Stimulated activated CD4-positive, alpha-beta T cell treated with anti-CD3 and anti-CD28 coated beads, Interleukin-1b, Interleukin-23, amount 100 ng/mL, for 1 hour (primary cell): Measurements from ENCODE around the gene LCN15.
"Not testable (repeated sequence)": the region's sequence is repeated elsewhere in the genome, so short reads cannot be mapped to it uniquely, and the experiment has no call there.

Source experiments
- DNase-seq, 2 donors: peaks; one replicate each; pipeline ENCODE4 v3.0.0-alpha.2; 2020; ENCODE audit warnings: low read depth in 2 of 2

The LCN15 gene

DNA sequence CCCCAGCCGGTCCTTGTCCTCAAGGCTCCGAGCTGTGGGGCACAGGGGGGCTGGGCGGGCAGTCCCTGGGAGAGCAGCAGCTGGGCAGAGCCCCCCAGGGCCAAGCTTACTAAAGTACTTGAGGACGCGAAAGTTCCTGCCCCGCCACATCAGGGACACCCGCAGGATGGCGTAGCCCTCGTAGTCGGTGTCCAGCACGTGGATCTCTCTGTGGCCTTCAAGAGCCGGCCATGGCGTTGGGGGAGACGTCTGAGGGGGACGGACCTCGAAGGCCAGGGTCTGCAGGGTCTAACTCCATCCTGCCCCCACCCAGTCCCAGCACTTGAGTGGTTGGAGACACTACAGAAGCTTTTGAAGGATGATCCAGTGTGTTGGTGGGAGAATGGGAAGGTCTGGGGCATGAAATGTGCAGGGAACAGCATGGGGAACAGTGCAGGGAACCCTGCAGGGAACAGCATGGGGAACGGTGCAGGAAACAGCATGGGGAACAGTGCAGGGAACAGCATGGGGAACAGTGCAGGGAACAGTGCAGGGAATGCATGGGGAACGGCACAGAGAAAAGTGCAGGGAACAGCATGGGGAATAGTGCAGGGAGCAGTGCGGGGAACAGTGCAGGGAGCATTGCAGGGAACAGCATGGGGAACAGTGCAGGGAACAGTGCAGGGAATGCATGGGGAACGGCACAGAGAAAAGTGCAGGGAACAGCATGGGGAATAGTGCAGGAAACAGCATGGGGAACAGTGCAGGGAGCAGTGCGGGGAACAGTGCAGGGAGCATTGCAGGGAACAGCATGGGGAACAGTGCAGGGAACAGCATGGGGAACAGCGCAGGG is 8.8 kb downstream of the LCN15 start:
- DNase-seq: not testable (repeated sequence)

DNA sequence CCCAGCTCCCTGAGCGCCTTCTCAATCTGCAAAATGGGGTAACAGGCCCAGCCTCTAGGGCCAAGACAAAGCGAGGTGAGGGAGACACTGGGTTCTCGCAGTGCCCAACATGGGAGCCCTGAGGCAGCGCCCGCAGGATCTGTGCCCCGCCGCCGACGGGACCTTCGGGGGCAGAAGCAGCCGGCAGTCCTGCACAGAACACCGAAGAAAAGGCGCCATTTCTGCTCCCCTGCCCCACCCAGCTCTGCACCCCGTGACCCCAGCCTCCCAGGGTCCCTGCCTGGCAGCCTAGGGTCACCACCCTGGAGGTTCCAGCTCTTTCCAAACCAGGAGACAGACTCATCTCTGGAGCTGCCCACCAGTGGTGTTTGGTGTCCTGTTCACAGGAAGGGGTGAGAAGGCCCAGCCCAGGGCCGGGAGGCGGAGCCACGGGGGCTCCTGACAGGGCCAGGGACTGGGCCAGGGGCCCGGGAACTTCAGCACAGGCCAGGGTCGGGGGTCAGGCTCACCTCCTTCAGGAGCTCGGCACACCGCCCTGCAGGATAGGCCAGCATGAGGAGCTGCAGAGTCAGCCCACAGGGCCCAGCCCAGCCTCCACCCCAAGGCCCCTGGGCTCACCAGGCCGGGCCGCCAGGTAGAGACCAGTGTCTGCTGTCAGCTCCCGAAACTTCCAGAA is 9.6 kb downstream of the LCN15 start:
- DNase-seq: no peak

DNA sequence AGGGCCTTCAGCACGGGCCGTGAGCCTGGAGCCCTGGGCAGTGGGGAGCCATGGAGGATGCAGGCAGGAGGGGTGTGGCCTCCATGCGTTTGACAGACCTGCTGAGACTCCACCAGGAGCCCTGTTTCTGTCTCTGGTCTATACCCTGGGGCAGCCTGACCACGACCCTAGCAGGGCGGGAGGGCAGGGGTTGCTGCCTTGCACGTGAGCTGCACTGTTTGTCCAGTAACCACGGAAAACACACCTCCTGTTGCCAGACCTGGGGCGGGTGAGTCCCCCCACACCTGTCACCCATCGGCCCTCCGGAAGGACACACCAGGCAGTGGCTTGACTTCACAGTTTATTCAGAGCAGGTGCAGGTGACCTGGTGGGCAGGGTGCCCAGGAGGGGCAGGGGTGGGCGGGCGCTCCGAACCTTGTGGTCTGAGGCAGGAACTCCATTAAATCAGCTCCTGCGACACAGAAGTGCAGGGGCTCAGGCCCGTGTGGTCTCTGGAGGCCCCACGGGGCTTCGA is 10.2 kb downstream of the LCN15 start:
- DNase-seq: no peak

DNA sequence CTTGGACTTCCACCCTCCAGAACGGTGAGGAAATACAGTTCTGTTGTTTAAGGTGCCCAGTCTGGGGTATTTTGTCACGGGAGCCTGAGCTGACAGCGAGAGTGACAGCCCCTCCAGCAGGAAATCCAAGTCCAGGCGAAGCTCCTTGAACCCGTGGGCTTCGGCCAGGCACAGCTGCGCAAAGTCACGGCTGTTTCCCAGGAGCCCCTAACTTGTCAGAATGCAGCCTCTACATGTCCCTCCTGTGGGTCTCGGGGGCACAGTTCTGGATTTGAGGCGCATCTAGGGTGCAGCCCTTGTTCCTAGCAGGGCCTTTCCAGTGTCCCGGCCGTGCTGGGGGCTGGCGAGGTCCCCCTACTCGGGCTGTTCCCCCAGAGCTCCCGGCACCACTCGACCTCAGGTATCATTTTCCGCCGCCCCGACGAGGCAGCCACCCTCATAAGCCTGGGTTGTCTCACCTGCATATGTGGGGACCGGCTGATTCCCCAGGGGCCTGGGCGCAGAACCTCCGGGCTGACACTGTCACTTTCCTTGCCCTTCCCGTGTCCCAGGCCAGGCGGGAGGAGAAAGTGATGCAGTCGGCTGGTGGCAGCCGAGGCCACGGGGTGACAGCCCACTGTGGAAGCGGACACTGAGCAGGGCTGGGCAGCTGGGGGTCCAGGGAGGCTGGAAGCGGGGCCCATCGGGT is 10.8 kb downstream of the LCN15 start:
- DNase-seq: no peak

DNA sequence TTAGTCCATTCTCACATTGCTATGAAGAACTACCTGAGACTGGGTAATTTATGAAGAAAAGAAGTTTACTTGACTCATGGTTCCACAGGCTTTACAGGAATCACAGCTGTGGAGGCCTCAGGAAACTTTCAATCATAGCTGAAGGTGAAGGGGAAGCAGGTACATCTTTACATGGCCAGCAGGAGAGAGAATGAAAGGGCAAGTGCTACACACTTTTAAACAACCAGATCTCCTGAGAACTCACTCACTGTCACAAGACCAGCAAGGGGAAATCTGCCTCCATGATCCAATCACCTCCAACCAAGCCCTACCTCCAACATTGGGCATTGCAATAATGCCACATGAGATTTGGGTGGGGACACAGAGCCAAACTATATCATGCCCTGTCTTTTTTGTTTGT is 12.5 kb downstream of the LCN15 start:
- no peak for DNase-seq

DNA sequence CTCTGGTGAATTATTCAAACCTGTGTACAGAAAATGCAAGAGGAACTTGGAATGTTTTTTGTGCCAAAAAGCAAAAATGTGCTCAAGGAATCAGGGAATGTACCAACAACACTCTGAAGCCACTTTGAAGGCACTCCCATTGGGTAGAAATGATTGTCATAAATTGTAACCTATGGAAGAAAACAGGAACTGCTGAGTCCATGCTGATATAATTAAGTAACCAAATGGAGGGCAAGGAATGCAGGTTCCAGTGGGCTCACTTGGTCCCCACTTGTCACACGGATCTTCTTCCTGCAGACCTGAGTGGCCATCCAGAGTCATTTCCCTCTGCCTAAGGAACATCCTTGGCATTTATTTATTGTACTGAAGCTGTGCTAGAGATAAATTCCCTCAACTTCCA is 13.1 kb downstream of the LCN15 start:
- DNase-seq: no peak

DNA sequence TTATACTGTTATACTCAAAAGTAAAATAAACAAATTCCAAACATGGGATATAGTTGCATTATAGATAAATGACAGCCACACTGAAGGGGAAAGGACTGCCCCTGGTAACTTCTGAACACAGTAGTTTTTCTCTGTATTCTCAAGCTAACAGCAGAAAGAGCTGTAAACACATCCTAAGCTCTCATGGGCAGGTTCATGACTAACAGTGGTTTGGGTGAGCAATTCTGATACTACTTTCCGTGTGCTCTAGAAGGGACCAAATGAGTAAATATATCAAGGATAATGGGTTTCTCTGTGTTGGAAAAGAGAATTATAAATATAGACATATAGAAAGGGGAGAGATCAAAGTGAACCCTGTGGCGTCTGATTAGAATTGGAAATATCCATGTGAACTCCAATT is 13.8 kb downstream of the LCN15 start:
- DNase-seq: no peak

DNA sequence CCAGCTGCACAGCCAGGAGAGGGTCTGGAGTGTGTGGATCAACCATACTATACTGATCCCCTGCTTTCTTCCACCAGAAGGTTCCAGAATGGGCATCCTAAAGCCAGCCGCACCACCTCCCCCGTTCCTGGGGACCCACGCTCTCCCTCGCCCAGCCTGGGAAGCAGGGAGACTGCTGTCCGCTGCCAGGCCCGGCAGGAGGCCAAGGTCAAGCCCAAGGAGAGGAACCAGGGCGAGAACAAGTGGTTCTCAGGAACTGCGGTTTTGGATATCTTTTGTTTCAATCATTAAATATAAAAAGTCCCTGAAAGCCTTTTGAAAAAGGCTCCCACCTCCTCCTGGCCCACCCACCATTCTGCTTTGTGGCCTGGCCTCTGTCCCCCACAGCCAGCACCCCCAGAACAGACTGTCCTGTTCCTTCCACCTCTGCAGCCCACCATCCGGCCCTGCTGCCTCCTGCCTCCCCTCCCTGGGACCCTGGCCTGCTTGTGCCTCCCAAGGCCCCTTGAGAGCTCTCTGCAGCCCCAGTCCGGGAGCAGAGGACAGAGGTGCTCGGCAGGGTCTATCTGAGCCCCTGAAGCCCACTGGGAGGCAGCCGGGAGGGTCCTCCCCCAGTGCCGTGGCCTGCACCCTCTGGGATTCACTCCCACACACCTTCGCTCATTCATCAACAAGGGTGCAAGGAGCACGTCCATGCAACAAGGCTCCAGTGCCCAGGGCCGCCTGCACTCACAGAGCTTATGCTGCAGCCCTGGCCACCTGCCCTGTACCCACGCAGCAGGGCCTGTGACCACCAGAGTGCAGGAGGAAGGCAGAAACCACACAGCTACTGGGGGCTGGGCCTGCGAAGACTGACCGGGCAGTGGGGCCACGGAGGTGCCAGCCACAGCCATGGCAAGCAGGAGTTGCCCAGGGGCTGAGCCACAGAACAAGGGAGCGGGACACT is 15.4 kb downstream of the LCN15 start:
- no peak for DNase-seq

DNA sequence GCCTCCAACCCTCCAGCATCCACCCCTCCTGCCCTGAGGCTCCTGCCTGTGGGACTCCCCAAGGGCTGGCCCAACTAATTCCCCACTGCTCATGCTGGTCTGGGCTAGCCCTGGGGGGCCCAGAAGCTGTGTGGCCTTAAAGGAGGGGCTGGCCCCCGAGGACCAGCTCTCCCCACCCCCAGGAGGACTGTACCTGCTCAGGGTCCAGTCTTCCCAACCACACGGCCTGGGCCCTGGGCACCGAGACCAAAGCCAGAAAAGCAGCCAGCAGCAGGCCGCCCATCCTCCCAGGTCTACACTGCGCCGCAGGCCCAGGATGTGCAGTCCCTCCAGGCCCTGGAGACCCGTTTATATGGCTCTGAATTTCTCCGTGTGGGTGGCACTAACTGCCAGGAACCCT is 16.1 kb downstream of the LCN15 start, which contains the start of gene LCN6:
TSS of gene LCN6 (minus strand) at position 325 of the 400 bp plus-strand sequence. CDS start at position 283, 42 bp downstream.
- DNase-seq: no peak

DNA sequence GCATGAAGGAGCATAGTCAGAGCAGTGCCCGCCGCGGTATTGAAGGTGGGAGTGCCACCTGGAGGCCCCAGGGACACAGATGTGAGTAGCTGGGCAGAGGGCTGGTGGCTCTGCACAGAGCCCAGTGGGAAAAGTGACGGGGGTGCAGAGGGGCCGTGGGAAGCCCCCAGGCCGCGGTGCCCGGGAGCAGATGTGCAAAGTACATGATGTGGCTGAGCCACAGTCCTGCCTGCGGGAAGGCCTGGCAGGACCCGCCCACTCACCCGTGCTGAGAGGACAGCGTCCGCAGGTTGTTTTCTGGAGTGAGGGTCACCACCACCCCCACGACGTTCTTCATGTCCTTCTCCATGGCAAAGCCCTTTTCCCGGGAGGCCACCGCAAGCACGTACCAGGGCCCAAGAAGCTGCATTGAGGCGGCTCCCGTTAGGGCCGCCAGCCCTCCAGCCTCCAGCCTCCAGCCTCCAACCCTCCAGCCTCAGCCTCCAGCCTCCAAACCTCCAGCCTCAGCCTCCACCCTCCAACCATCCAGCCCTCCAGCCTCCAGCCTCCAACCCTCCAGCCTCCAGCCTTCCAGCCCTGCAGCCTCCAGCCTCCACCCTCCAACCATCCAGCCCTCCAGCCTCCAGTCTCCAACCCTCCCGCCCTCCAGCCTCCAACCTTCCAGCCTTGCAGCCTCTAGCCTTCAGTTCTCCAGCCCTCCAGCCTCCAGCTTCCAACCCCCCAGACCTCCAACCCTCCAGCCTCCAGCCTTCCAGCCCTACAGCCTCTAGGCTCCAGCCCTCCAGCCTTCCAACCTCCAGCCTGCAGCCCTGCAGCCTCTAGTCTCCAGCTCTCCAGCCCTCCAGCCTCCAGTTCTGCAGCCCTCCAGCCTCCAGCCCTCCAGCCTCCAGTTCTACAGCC is 16.9 kb downstream of the LCN15 start:
- DNase-seq: no peak

DNA sequence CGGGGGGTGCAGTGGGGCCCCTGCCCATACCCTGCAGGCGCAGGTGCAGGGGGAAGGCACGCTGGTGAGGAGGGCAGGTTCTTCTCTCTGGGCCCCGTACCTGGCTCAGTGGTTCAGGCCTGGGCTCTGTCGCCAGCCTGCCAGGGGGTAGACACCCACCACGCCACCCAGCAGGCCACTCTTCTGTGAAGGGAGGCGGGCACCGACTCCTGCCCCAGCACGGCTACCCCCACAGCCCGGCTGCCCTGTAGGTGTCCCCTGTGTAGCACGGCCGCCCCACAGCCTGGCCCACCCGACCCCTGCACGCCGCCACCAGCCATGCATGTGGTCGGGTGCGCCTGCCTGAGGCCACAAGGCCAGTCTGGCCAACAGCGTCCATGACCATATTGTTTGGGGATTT is 17.7 kb downstream of the LCN15 start:
- DNase-seq: no peak

DNA sequence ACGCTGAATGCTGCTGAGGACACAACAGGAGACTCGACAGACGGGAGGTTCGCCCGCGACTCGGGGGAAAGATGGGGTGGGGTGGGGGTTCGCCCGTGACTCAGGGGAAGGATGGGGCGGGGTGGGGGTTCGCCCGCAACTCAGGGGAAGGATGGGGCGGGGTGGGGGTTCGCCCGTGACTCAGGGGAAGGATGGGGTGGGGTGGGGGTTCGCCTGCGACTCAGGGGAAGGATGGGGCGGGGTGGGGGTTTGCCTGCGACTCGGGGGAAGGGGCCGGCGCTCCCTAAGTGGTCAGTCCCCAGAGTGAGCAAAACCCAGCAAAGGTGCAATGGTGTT is 18.2 kb downstream of the LCN15 start:
- DNase-seq: no peak

DNA sequence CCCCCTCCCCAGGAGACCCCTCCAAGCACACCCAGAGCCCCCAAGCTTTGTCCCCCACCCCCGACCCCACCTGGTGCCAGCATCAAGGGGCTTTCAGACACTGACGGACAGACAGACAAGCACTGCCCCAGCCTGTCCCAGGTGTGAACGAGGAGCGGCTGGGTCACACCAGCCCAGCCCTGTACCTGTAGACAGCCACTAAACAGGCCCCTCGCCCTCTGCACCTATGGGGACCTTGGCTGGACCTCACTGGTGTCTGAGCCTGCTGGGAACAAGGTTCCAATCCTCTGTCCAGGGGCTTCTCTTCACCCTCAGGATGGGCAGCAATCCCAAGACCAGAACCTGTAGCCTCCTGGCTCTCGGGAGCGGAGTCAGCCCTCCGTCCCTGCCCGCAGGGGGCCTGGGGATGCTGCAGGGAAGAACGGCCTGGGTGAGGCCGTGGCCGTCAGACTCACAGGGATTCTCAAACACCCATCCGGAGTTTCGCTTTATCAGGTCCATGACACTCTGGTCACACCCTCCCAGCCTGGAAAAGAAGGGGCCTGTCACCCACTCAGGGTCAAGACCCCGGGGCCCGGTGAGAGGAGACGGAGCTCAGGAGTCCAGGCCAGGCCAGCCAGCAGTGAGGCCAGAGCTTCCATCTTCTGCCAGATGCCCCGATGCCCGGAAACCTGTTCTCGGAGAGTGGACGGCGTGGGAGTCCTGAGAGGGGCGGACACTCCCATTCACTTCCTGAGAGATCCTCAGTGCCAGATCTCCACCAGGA is 18.7 kb downstream of the LCN15 start:
- no peak for DNase-seq

DNA sequence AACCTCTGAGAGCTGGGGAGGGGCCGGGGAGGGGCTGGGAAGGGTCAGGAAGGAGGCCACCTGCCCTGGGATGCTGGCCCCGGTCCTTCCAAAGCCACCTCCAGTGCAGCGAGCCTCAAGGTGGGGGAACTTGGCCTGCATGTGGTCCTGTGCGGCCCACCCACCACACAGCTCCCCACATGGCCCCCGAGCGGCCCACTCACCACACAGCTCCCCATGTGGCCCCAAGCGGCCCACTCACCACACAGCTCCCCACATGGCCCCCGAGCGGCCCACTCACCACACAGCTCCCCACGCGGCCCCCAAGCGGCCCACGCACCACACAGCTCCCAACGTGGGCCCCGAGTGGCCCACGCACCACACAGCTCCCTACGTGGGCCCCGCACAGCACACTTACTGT is 19.5 kb downstream of the LCN15 start:
- DNase-seq: no peak

DNA sequence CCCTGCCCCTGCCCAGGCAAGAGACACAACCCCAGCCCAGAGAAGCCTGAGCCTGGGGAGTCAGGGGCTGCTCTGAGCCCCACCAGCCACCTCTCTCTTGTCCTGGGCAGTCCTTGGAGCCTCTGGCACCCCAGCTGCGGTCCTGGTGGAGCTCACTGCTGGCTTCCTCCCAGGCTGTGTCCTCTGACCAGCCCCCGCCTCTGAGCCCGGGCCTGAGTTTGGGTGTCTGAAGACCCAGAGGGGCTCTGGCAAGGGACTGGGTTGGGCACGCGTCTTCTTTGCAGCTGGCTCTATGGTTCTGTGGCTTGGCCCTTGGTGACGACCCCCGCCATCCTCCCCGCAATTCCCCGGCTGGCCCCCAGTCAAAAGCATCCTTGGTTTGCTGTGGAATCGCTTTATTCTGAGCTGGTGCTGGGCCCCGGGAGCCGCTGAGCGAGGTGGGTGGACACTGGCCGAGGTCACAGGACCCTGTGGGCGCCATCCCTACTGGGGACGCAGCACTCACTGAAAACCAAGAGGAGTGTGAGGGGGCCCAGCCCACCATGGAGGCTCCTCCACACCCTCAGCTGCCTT is 20.6 kb downstream of the LCN15 start:
- DNase-seq: no peak

DNA sequence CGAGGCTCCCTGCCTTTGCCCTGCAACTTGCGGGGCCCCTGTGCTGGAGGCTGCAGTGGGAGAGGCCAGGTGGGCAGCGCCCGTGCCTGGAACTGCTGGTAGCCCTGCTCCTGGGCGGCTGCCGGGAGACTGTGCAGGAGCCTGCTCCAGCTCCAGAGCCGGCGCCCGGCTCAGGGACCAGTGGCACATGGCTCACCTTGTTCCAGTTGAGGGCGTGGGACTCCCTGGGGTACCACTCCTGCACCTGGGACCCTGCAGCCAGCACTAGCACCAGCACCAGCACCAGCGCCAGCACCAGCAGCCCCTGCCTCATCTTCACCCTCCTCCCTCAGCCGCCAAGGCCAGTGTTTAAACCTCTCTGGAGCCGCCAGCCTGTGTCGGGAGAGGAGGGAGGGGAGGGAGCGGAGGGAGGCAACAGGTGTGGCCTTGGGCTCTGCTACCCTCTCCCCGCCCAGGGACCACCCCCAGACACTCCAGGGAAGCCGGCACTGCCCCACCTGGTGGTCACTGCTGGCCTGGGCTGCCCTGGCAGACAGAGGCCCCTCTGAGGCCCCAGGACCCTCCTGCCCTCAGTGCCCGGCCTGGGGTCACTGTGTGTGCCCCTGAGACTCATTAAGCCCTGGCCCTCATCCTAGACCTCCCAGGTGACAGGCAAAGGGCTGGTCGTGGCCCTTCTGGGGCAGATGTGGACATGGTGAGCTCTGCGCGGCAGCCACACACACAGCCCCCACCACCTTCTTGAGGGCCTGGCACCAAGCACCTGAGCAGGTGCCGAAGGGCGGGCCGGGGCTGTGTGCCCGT is 21.5 kb downstream of the LCN15 start, which contains the start of gene LCN10:
TSS of gene LCN10 (minus strand) at position 350 of the 801 bp plus-strand sequence. CDS start at position 313, 37 bp downstream.
- DNase-seq: no peak

DNA sequence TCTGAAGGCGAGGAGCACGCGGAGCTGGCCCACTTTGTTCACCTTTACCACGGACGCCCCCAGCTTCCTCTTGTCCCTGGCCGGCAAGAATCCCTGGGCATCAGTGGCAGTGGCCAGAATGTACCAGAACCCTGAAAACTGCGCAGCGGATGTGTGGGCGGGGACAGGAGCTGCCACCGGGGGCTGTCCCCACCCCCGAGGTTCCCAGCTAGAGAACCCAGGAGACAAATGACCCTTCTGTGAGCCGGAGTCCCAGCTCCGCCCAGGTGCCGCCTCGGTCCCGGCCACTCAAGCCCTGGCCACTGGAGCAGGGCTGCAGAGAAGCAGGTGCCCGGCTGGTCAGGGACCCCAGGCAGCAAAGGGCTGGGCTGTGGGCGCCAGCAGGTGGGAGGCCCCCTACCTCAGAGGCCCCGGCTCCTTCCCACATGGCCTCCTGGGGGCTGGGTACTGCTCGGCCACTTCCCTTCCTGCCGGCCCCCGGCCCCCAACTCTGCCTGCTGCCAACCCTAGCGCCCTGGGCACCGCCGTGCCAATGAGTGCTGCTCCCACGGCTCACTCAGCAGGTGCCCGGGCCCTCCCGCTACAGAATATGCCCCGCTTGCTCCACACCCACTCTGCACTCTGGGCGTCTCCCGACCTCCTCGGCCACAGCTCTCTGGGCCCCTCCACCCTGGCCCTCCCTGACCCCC is 22.3 kb downstream of the LCN15 start:
- no peak for DNase-seq
